LHCN-M2 (cell line): ENCODE results near the gene TCP1. TPM values are rescaled to one million over a fixed set of nuclear protein-coding genes. Genes with fewer than 3 reads are reported as not detected.
"Not testable (repeated sequence)": the region's sequence is repeated elsewhere in the genome, so short reads cannot be mapped to it uniquely, and the experiment has no call there.

ENCODE experiments used
- DNase-seq: peaks from one replicate; pipeline ENCODE4 v3.0.0-alpha.2; 2012; ENCODE audit warnings: low read depth
- total RNA-seq: library from RNA; depleted of rRNA; stranded (reverse); fragments of >200 nt; gene quantifications from 2 replicates; pipeline ENCODE4 v1.2.3, GENCODE V29; 2014; rRNA removed

The TCP1 gene
- total RNA-seq, 1 experiment from 2014 or later = 339 TPM

DNA sequence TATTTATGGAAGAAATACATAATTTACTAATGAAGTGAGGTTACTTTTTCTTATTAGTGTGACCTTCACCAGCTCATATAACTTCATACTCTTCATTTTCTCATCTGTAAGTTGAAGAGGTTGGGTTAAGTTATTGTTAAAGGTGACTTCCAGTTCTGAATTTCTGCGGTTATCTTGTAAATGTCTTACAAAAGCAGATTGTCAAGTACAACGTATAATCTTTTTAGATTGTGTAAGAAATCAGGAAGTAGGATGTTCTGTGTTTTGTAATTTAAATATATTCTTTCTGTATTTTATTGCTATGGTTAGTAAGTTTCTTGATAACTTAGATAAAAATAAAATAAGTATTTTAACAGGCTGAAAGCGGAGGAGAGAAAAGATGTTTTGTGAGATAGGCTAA lies 50.1 kb downstream of the TCP1 start:
- no peak for DNase-seq

DNA sequence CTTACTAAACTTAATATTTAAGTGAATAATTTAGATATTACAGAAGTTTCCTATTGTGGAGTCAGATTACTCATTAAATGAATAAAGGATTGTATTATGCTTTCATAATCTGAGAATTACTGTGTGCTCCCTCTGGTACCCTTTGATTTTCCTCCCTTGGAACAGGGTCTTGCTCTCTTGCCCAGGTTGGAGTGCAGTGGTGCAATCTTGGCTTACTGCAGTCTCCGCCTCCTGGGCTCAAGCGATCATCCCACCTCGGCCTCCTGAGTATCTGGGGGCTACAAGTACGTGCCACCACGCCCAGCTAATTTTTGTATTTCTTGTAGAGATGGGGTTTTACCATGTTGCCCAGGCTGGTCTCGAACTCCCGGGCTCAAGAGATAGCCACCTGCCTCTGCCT lies 52.5 kb downstream of the TCP1 start:
- no peak for DNase-seq

DNA sequence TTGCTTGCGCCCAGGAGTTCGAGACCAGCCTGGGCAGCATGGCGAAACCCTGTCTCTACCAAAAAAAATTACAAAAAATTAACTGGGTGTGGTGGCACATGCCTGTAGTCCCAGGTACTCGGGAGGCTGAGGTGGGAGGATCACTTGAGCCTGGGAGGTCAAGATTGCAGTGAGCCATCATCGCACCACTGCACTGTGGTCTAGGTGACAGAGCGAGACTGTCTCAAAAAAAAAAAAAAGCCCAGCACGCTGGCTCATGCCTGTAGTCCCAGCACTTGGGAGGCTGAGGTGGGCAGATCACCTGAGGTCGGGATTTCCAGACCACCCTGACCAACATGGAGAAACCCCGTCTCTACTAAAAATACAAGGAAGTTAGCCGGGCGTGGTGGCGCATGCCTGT lies 56.0 kb downstream of the TCP1 start:
- DNase-seq = not testable (repeated sequence)

DNA sequence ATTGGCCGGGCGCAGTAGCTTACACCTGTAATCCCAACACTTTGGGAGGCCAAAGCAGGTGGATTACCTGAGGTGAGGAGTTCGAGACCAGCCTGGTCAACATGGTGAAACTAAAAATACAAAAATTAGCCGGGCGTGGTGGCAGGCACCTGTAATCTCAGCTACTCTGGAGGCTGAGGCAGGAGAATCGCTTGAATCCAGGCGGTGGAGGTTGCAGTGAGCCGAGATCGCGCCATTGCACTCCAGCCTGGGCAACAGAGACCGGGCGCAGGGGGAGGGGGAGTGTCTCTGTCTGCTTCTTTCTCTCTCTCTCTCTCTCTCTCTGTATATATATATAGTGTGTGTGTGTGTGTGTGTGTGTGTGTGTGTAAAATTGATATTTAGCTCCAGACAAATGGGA lies 56.9 kb downstream of the TCP1 start:
- not testable (repeated sequence) for DNase-seq

DNA sequence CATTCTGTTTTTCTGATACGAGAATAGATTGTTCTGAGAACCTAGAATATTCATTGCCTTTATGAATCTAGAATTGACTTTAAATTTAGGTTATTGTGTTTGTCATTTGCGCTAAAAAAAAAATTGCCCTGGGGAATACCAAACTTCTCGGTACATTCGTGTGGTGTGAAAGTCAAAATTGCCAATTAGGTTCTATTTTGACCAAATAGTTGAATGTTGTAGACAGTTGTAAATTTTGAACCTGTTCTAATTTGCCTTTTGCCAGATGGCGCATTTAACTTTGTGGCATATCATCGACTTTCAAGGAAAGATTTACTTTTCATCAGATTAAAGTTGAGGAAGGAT lies 59.1 kb downstream of the TCP1 start:
- DNase-seq = no peak

DNA sequence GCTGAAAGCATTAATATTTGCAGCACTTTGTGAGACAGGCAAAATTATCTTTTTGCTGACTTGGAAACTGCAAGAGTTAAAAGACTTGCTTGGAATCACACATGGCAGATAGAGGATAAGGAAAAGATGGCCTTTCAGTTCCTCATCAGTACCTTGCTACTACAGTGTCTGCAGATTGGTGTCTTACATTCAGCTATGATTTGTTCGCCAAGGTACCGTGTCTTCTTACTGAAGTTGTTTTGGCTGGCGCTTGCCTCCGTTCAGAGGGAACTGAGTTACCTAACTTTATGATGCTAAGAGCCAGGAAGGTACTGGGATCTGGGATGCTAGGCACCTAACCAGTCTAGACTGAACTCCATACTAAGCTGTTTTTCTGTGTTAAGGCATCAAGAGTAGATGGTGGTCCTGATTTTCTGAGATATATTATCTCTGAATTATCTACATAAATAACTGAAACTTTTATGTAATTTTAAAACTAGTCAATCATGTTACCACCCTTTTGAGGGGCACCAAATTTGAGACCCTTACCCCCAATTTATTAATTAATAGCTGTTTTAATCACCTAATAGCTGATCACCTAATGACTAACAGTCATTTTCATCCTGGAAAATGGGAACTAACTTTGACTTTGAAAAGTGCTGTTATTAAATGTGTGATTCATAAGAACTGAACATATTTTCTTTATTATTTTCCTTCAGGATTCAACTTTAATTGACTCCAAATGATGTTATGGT lies 59.6 kb downstream of the TCP1 start:
- DNase-seq = peak; percentile 13

DNA sequence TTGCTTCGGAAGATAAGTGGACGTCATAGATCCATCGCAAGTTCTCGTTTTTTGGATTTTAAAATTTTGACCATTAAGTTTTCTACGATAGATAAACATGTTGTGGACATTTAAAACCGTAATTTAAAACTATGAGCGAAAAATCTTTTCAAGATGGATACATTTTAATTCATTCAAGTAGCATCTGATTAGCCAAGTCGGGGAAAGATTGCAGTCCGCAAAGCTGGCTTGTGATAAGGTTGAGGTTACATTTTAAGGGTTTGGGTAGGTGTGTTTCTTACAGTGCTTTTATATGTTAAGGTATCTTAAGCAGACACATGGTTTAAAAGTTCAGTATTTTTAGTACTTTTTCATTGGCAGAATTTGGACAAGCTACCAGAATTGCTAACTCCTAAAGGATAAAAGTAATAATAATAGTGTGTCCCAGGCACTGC lies 60.9 kb downstream of the TCP1 start:
- DNase-seq = no peak

Other genes with a start within 250 kb of the TCP1 start
- gene SOD2, start 96.4 kb downstream of the TCP1 start, total RNA-seq = 123 and 154 TPM in 2 replicates
- gene WTAP, start 62.1 kb downstream of the TCP1 start, total RNA-seq = 81.4 and 90.3 TPM in 2 replicates
- 24.2 and 27.4 TPM in 2 replicates for gene ACAT2, start 27.6 kb downstream of the TCP1 start, total RNA-seq
- gene MRPL18, start 865 bp upstream of the TCP1 start, total RNA-seq = 95.2 and 111 TPM in 2 replicates
- gene PNLDC1, start 10.7 kb upstream of the TCP1 start, total RNA-seq = not detected in 2 replicates
- gene MAS1, start 101.4 kb upstream of the TCP1 start, total RNA-seq = not detected in 2 replicates
- 42.5 and 50.5 TPM in 2 replicates for gene IGF2R, start 179.5 kb upstream of the TCP1 start, total RNA-seq